Subcutaneous abdominal adipose tissue (tissue), 5 donors: ENCODE results near the gene OR1N2.
"Not testable (repeated sequence)": the region's sequence is repeated elsewhere in the genome, so short reads cannot be mapped to it uniquely, and the experiment has no call there.

Experiments used
- H3K27ac ChIP-seq: one replicate; pipeline ENCODE4 v1.7.0; 2013; ENCODE audit warnings: low read depth, mild to moderate bottlenecking, inconsistent platforms, low read length, moderate library complexity
- H3K27me3 ChIP-seq, 5 donors: one replicate each; pipeline ENCODE4 v1.7.0; 2013; ENCODE audit warnings: low read length in 5 of 5, inconsistent platforms in 1 of 5; ENCODE audit not compliant: control insufficient read depth in 5 of 5, insufficient read depth in 4 of 5
- H3K36me3 ChIP-seq, 5 donors: one replicate each; pipeline ENCODE4 v1.7.0; 2013; ENCODE audit warnings: low read length in 5 of 5; ENCODE audit not compliant: control insufficient read depth in 5 of 5, insufficient read depth in 5 of 5
- H3K4me1 ChIP-seq, 5 donors: one replicate each; pipeline ENCODE4 v1.7.0; 2013; ENCODE audit warnings: low read length in 5 of 5, mild to moderate bottlenecking in 3 of 5, moderate library complexity in 1 of 5; ENCODE audit not compliant: control insufficient read depth in 5 of 5, insufficient read depth in 5 of 5
- H3K4me3 ChIP-seq, 5 donors: one replicate each; pipeline ENCODE4 v1.7.0; 2013; ENCODE audit warnings: low read length in 5 of 5, low read depth in 1 of 5
- H3K9ac ChIP-seq, 5 donors: one replicate each; pipeline ENCODE4 v1.7.0; 2013; ENCODE audit warnings: low read length in 5 of 5, mild to moderate bottlenecking in 4 of 5, moderate library complexity in 3 of 5
- H3K9me3 ChIP-seq, 5 donors: one replicate each; pipeline ENCODE4 v1.7.0; 2013; ENCODE audit warnings: low read length in 5 of 5; ENCODE audit not compliant: control insufficient read depth in 5 of 5
- donor health status: healthy.
- donor health status: healthy.
- donor health status: healthy.
- donor health status: healthy.
- donor health status: healthy.

Gene OR1N2

GRCh38 chr9:122552812-122553211 is at the start of gene OR1N2:
Gene OR1N2 (plus strand): TSS chr9:122553112. CDS start chr9:122553212, 100 bp downstream.
- H3K4me3 ChIP-seq, result no peak within 1 kb of the TSS
- peaks cover 0 to 4% (median 0%) of the 10 kb centered on the region in 5 donors for H3K9me3 ChIP-seq
- no peak within 1 kb of the TSS for H3K27ac ChIP-seq
- H3K9ac ChIP-seq, result no peak within 1 kb of the TSS
- no peaks in the 10 kb centered on the region for H3K4me1 ChIP-seq
- H3K27me3 ChIP-seq, result peaks cover 0 to 7% (median 0%) of the 10 kb centered on the region in 5 donors
- H3K36me3 ChIP-seq, result no peaks in the 10 kb centered on the region

GRCh38 chr9:122506964-122507363 is 45.9 kb upstream of the OR1N2 start:
- Histone ChIP-seq H3K36me3 (no peaks in the 10 kb centered on the region), H3K4me3 (no peak overlapping the region), H3K27me3 (no peaks in the 10 kb centered on the region), H3K9me3 (no peaks in the 10 kb centered on the region), H3K4me1 (no peaks in the 10 kb centered on the region), H3K9ac (no peak overlapping the region), H3K27ac (no peak overlapping the region)

GRCh38 chr9:122510502-122510901 is 42.4 kb upstream of the OR1N2 start, which contains the start of gene OR1J2:
Gene OR1J2 (plus strand): TSS chr9:122510802. CDS start chr9:122510802, 0 bp downstream.
- Histone ChIP-seq H3K4me1 (no peaks in the 10 kb centered on the region), H3K36me3 (no peaks in the 10 kb centered on the region), H3K9ac (no peak within 1 kb of the TSS), H3K27ac (no peak within 1 kb of the TSS), H3K27me3 (peaks cover 0 to 3% (median 0%) of the 10 kb centered on the region in 5 donors), H3K9me3 (no peaks in the 10 kb centered on the region), H3K4me3 (no peak within 1 kb of the TSS)

GRCh38 chr9:122518226-122518625 is 34.7 kb upstream of the OR1N2 start:
- Histone ChIP-seq H3K27ac (no peak overlapping the region), H3K27me3 (peaks cover 0 to 3% (median 0%) of the 10 kb centered on the region in 5 donors), H3K4me3 (no peak overlapping the region), H3K36me3 (no peaks in the 10 kb centered on the region), H3K9ac (no peak overlapping the region), H3K4me1 (no peaks in the 10 kb centered on the region), H3K9me3 (no peaks in the 10 kb centered on the region)

GRCh38 chr9:122518841-122519240 is 34.1 kb upstream of the OR1N2 start, which contains the start of gene OR1J4:
Gene OR1J4 (plus strand): TSS chr9:122519141. CDS start chr9:122519141, 0 bp downstream.
- H3K27me3 ChIP-seq, result peaks cover 0 to 3% (median 0%) of the 10 kb centered on the region in 5 donors
- H3K4me3 ChIP-seq, result no peak within 1 kb of the TSS
- no peak within 1 kb of the TSS for H3K9ac ChIP-seq
- H3K27ac ChIP-seq, result no peak within 1 kb of the TSS
- no peaks in the 10 kb centered on the region for H3K36me3 ChIP-seq
- H3K9me3 ChIP-seq, result no peaks in the 10 kb centered on the region
- H3K4me1 ChIP-seq, result no peaks in the 10 kb centered on the region

- Histone ChIP-seq H3K27me3 (peaks cover 0 to 3% (median 0%) of the 10 kb centered on the region in 5 donors), H3K9ac (no peak overlapping the region), H3K4me3 (no peak overlapping the region), H3K9me3 (no peaks in the 10 kb centered on the region), H3K27ac (no peak overlapping the region), H3K4me1 (no peaks in the 10 kb centered on the region), H3K36me3 (no peaks in the 10 kb centered on the region)
Measured at GRCh38 chr9:122519376-122519775, 33.5 kb upstream of the OR1N2 start.

GRCh38 chr9:122526602-122527001 is 26.3 kb upstream of the OR1N2 start:
- Histone ChIP-seq H3K36me3 (no peaks in the 10 kb centered on the region), H3K4me3 (no peak overlapping the region), H3K9me3 (no peaks in the 10 kb centered on the region), H3K9ac (no peak overlapping the region), H3K27me3 (peaks cover 0 to 5% (median 0%) of the 10 kb centered on the region in 5 donors), H3K27ac (no peak overlapping the region), H3K4me1 (no peaks in the 10 kb centered on the region)

- Histone ChIP-seq H3K4me3 (no peak within 1 kb of the TSS), H3K9ac (no peak within 1 kb of the TSS), H3K9me3 (no peaks in the 10 kb centered on the region), H3K27me3 (peaks cover 0 to 5% (median 0%) of the 10 kb centered on the region in 5 donors), H3K27ac (no peak within 1 kb of the TSS), H3K36me3 (no peaks in the 10 kb centered on the region), H3K4me1 (no peaks in the 10 kb centered on the region)
Measured at GRCh38 chr9:122527193-122527592, 25.7 kb upstream of the OR1N2 start, which contains the start of gene OR1N1. Gene OR1N1 (minus strand): TSS chr9:122527293. CDS start chr9:122527293, 0 bp downstream.

GRCh38 chr9:122531157-122531556 is 21.8 kb upstream of the OR1N2 start:
- H3K9me3 ChIP-seq, H3K9ac ChIP-seq, H3K27me3 ChIP-seq, H3K4me1 ChIP-seq, H3K27ac ChIP-seq, H3K4me3 ChIP-seq, H3K36me3 ChIP-seq: not testable (repeated sequence)

- H3K27ac ChIP-seq, result no peak overlapping the region
- peaks cover 0 to 7% (median 4%) of the 10 kb centered on the region in 5 donors for H3K9me3 ChIP-seq
- no peaks in the 10 kb centered on the region for H3K4me1 ChIP-seq
- H3K27me3 ChIP-seq, result no peaks in the 10 kb centered on the region
- H3K36me3 ChIP-seq, result no peaks in the 10 kb centered on the region
- H3K4me3 ChIP-seq, result no peak overlapping the region
- H3K9ac ChIP-seq, result no peak overlapping the region
Measured at GRCh38 chr9:122536134-122536533, 16.8 kb upstream of the OR1N2 start.
